ENCODE measurements around the gene CSAD. TPM values are rescaled to one million over a fixed set of nuclear protein-coding genes. Genes with fewer than 3 reads are reported as not detected.

The CSAD gene
- polyA plus RNA-seq, 1 experiment: 18.9 TPM

GRCh38 chr12:53201177-53201541, 20.4 kb upstream of the CSAD start:
- Histone ChIP-seq H3K9me3 (ENCODE audit: control insufficient read depth, insufficient read depth, low read length) (no peaks in the 10 kb centered on the region; the same call in 1 of the 2 replicates), H3K27me3 (ENCODE audit: control insufficient read depth, insufficient read depth, low read length) (no peaks in the 10 kb centered on the region), H3K4me3 (ENCODE audit: low read depth, low read length) (no peak overlapping the region), H3K27ac (ENCODE audit: low read depth, low read length) (peak overlapping the region; percentile 65)
- no peak for DNase-seq (ENCODE audit: low read depth, low spot score)
- POLR2A ChIA-PET: no interaction called here
- CTCF ChIA-PET: interaction anchor here (0.9 to 2.7 kb wide), 5 partner anchors 11 to 135 kb away, joined by 3 to 8 read pairs (median 4); no protein-coding TSS in a partner anchor
- no peak for TF ChIP-seq CTCF (IDR thresholded peaks at IDR 0.05; ENCODE audit: low read depth, low read length)

GRCh38 chr12:53200458-53201176, 19.9 kb upstream of the CSAD start:
- H3K27ac ChIP-seq (ENCODE audit: low read depth, low read length): peak overlapping the region; percentile 65
- no peak overlapping the region for H3K4me3 ChIP-seq (ENCODE audit: low read depth, low read length)
- ChIA-PET POLR2A (no interaction called here), CTCF (interaction anchor here (0.6 to 2.7 kb wide), 4 partner anchors 11 to 135 kb away, joined by 3 to 8 read pairs (median 4); no protein-coding TSS in a partner anchor)
- no peaks in the 10 kb centered on the region; the same call in 1 of the 2 replicates for H3K9me3 ChIP-seq (ENCODE audit: control insufficient read depth, insufficient read depth, low read length)
- no peaks in the 10 kb centered on the region for H3K27me3 ChIP-seq (ENCODE audit: control insufficient read depth, insufficient read depth, low read length)
- no peak for DNase-seq (ENCODE audit: low read depth, low spot score)
- no peak for TF ChIP-seq CTCF (IDR thresholded peaks at IDR 0.05; ENCODE audit: low read depth, low read length)

- Histone ChIP-seq H3K4me3 (ENCODE audit: low read depth, low read length) (no peak overlapping the region), H3K27me3 (ENCODE audit: control insufficient read depth, insufficient read depth, low read length) (no peaks in the 10 kb centered on the region), H3K9me3 (ENCODE audit: control insufficient read depth, insufficient read depth, low read length) (no peaks in the 10 kb centered on the region; the same call in 1 of the 2 replicates), H3K27ac (ENCODE audit: low read depth, low read length) (no peak overlapping the region)
- POLR2A ChIA-PET: no interaction called here
- CTCF ChIA-PET: interaction anchor here (0.6 to 2.7 kb wide), 3 partner anchors 11 to 134 kb away, joined by 3 to 8 read pairs (median 4); no protein-coding TSS in a partner anchor
- no peak for TF ChIP-seq CTCF (IDR thresholded peaks at IDR 0.05; ENCODE audit: low read depth, low read length)
- DNase-seq (ENCODE audit: low read depth, low spot score): no peak
Observed at GRCh38 chr12:53200107-53200457, 19.4 kb upstream of the CSAD start.

GRCh38 chr12:53199700-53200099, 19.0 kb upstream of the CSAD start:
- Histone ChIP-seq H3K27ac (ENCODE audit: low read depth, low read length) (no peak overlapping the region), H3K9me3 (ENCODE audit: control insufficient read depth, insufficient read depth, low read length) (no peaks in the 10 kb centered on the region; the same call in 1 of the 2 replicates), H3K4me3 (ENCODE audit: low read depth, low read length) (no peak overlapping the region), H3K27me3 (ENCODE audit: control insufficient read depth, insufficient read depth, low read length) (no peaks in the 10 kb centered on the region)
- DNase-seq (ENCODE audit: low read depth, low spot score): no peak
- TF ChIP-seq CTCF (IDR thresholded peaks at IDR 0.05; ENCODE audit: low read depth, low read length): no peak
- POLR2A ChIA-PET: no interaction called here
- CTCF ChIA-PET: interaction anchor here (1.7 to 3.2 kb wide), 4 partner anchors 14 to 135 kb away, joined by 8 to 61 read pairs (median 10); partner anchors contain the start of gene AAAS

GRCh38 chr12:53198486-53199110, 17.9 kb upstream of the CSAD start:
- no peak overlapping the region for H3K4me3 ChIP-seq (ENCODE audit: low read depth, low read length)
- no peak overlapping the region for H3K27ac ChIP-seq (ENCODE audit: low read depth, low read length)
- no peaks in the 10 kb centered on the region; the same call in 1 of the 2 replicates for H3K9me3 ChIP-seq (ENCODE audit: control insufficient read depth, insufficient read depth, low read length)
- no peak for TF ChIP-seq CTCF (IDR thresholded peaks at IDR 0.05; ENCODE audit: low read depth, low read length)
- POLR2A ChIA-PET: interaction anchor here (1.3 kb wide), 1 partner anchor 132 kb away, joined by 4 read pairs; no protein-coding TSS in a partner anchor
- CTCF ChIA-PET: interaction anchor here (0.6 to 3.2 kb wide), 12 partner anchors 9 to 151 kb away, joined by 3 to 61 read pairs (median 8); partner anchors contain the start of genes AAAS and ITGB7
- no peaks in the 10 kb centered on the region for H3K27me3 ChIP-seq (ENCODE audit: control insufficient read depth, insufficient read depth, low read length)
- no peak for DNase-seq (ENCODE audit: low read depth, low spot score)
